GM12878 (cell line): ENCODE results near the gene PLD3. TPM values are rescaled to one million over a fixed set of nuclear protein-coding genes. Genes with fewer than 3 reads are reported as not detected.

Source experiments
- ATAC-seq: fragments of 200-7000 bp; cut with Tn5 transposase; 3 replicates; pipeline ENCODE4 v1.9.1; 2020; ENCODE audit warnings: mild to moderate bottlenecking, moderate library complexity
- BruUV-seq: library from RNA; stranded (reverse); fragments of 400-500 nt; replicated peaks from 2 replicates; lab custom pipeline; 2021; lab: Mats Ljungman, UMichigan
- CTCF ChIA-PET: fragments of 300-600 bp; sonication (Branson Sonifier 250); formaldehyde crosslinking; extraction: SDS; loops from one replicate; lab custom pipeline; 2021; ENCODE audit warnings: inconsistent platforms; lab: Yijun Ruan, JAX
- POLR2A ChIA-PET: fragments of 350-600 bp; formaldehyde crosslinking; extraction: SDS; loops from one replicate; lab custom pipeline; 2021; ENCODE audit warnings: inconsistent platforms; lab: Charles Lee
- RAD21 ChIA-PET: fragments of 300-600 bp; sonication (Branson Sonifier 250); formaldehyde crosslinking; loops from one replicate; lab custom pipeline; 2023; ENCODE audit warnings: antibody characterized with exemption; ENCODE audit not compliant: unreplicated experiment; lab: Charles Lee
- SMC1A ChIA-PET: fragments of 300-600 bp; sonication (Branson Sonifier 250); formaldehyde crosslinking; loops from one replicate; lab custom pipeline; 2023; ENCODE audit not compliant: unreplicated experiment, uncharacterized antibody; lab: Charles Lee
- DNase-seq: peaks from one replicate; pipeline ENCODE4 v3.0.0-alpha.2; 2011; ENCODE audit warnings: low read depth, low spot score
- FAIRE-seq: peaks from 3 replicates; lab custom pipeline; 2011; peaks lifted over from hg19 to GRCh38; lab: Jason Lieb, UNC
- H2AFZ ChIP-seq: 2 replicates; pipeline ENCODE4 v1.6.0; 2011; ENCODE audit warnings: low read depth, low read length, control low read depth; ENCODE audit not compliant: control insufficient read depth
- H3K27ac ChIP-seq: 2 replicates; pipeline ENCODE4 v1.5.1; 2011; ENCODE audit warnings: control low read depth; ENCODE audit not compliant: control insufficient read depth, insufficient read depth
- H3K27me3 ChIP-seq, 2 experiments: replicated peaks in 1 of 2; 2 replicates each; pipeline versions ENCODE4 v1.6.0 to v1.6.1; 2011; ENCODE audit warnings: low read length in 1 of 2; ENCODE audit not compliant: control insufficient read depth in 2 of 2, insufficient read depth in 2 of 2
- H3K36me3 ChIP-seq, 2 experiments: 2 replicates each; pipeline ENCODE4 v1.5.1; 2011; ENCODE audit warnings: low read length in 1 of 2; ENCODE audit not compliant: control insufficient read depth in 2 of 2, insufficient read depth in 2 of 2
- H3K4me1 ChIP-seq: 2 replicates; pipeline ENCODE4 v1.6.1; 2011; ENCODE audit warnings: mild to moderate bottlenecking, low read length, moderate library complexity, mixed read lengths; ENCODE audit not compliant: control insufficient read depth, insufficient read depth
- H3K4me2 ChIP-seq: 2 replicates; pipeline ENCODE4 v1.6.0; 2011; ENCODE audit warnings: control low read depth; ENCODE audit not compliant: control insufficient read depth, insufficient read depth
- H3K4me3 ChIP-seq: fragments of 200-600 bp; sonication (generic); 2 replicates; pipeline ENCODE4 v1.5.1; 2016
- H3K79me2 ChIP-seq: 2 replicates; pipeline ENCODE4 v1.6.0; 2011; ENCODE audit warnings: low read length; ENCODE audit not compliant: control insufficient read depth, insufficient read depth
- H3K9ac ChIP-seq: 2 replicates; pipeline ENCODE4 v1.8.0; 2011; ENCODE audit warnings: low read length, control low read depth, mixed read lengths; ENCODE audit not compliant: control insufficient read depth, insufficient read depth
- H3K9me3 ChIP-seq: replicated peaks from 3 replicates; pipeline ENCODE4 v1.5.1; 2011; ENCODE audit warnings: mild to moderate bottlenecking, low read length; ENCODE audit not compliant: control insufficient read depth, insufficient read depth
- H4K20me1 ChIP-seq: 2 replicates; pipeline ENCODE4 v1.6.0; 2011; ENCODE audit not compliant: control insufficient read depth, insufficient read depth
- BCL11A ChIP-seq: IDR thresholded peaks from 2 replicates; pipeline ENCODE4 v1.6.1; 2011; ENCODE audit warnings: low read depth, low read length
- BCLAF1 ChIP-seq: fragments of 450-650 bp; IDR thresholded peaks from 2 replicates; pipeline ENCODE4 v1.6.1; 2017; ENCODE audit warnings: antibody characterized with exemption, mild to moderate bottlenecking, moderate library complexity
- GABPA ChIP-seq: IDR thresholded peaks from 2 replicates; pipeline ENCODE4 v1.6.1; 2014; ENCODE audit warnings: antibody characterized with exemption, low read depth, mild to moderate bottlenecking, inconsistent platforms
- HDGF ChIP-seq: fragments of 450-650 bp; IDR thresholded peaks from 2 replicates; pipeline ENCODE4 v1.6.1; 2016; ENCODE audit warnings: antibody characterized with exemption
- IKZF1 ChIP-seq: fragments of 450-650 bp; conservative IDR thresholded peaks from 2 replicates; pipeline ENCODE4 v1.6.1; 2017; ENCODE audit warnings: antibody characterized with exemption, mild to moderate bottlenecking
- JUNB ChIP-seq: IDR thresholded peaks from 2 replicates; pipeline ENCODE4 v1.6.1; 2016; ENCODE audit warnings: antibody characterized with exemption, mild to moderate bottlenecking
- NR2F1 ChIP-seq: fragments of 450-650 bp; conservative IDR thresholded peaks from 2 replicates; pipeline ENCODE4 v1.6.1; 2017; ENCODE audit warnings: mild to moderate bottlenecking
- NRF1 ChIP-seq: conservative IDR thresholded peaks from 2 replicates; pipeline ENCODE4 v1.6.1; 2011; ENCODE audit warnings: mild to moderate bottlenecking, low read depth, low read length, improper control_type of control experiment
- PAX5 ChIP-seq: IDR thresholded peaks from 2 replicates; pipeline ENCODE4 v1.6.1; 2011; ENCODE audit warnings: low read depth, low read length, borderline replicate concordance
- SREBF1 ChIP-seq: IDR thresholded peaks from 2 replicates; pipeline ENCODE4 v1.6.1; 2012; ENCODE audit warnings: mild to moderate bottlenecking, low read length
- ZNF274 ChIP-seq: IDR thresholded peaks from one replicate; pipeline ENCODE4 v1.8.0; 2011; ENCODE audit not compliant: insufficient read length, insufficient read depth
- WGBS: methylation state at CpG from one replicate; pipeline ENCODE4 v1.1.6; 2016; ENCODE audit warnings: low lambda C conversion rate; ENCODE audit not compliant: insufficient replicate concordance, insufficient coverage; ENCODE audit errors: missing lambda C conversion rate; 5-methylcytosine and 5-hydroxymethylcytosine counted together
- in situ Hi-C: fragments of 300-500 bp; cut with MboI; formaldehyde crosslinking; loops from 9 replicates; pipeline ENCODE4 v1.14.3; 2018; ENCODE audit warnings: mixed read lengths
- intact Hi-C: fragments of 100-400 bp; cut with micrococcal nuclease; formaldehyde crosslinking; loops from one replicate; pipeline ENCODE4 v1.14.2; 2022; ENCODE audit not compliant: unreplicated experiment
- polyA plus RNA-seq, 11 experiments: library from polyadenylated mRNA; depleted of rRNA in 4 of 11; unstranded in 6 of 11; stranded (reverse) in 5 of 11; fragments of >200 nt; fragmentation: Nextera tagmentation in 4 of 11; fragmentation: Illumina TruSeq in 1 of 11; extraction: Ambion mirVana in 4 of 11; extraction: Trizol in 1 of 11; gene quantifications; 1 replicate in 1 of 11; 2 replicates in 10 of 11; pipeline versions ENCODE4 v1.2.1 to v1.2.3, GENCODE V29; 2011 to 2016; ENCODE audit warnings: inconsistent platforms in 2 of 11, missing spikeins in 2 of 11, low read depth in 1 of 11
- total RNA-seq, 4 experiments: library from RNA; depleted of rRNA in 3 of 4; stranded (reverse); fragments of >200 nt in 3 of 4; fragmentation: Illumina TruSeq in 1 of 4; extraction: Trizol in 1 of 4; gene quantifications; 2 replicates each; pipeline versions ENCODE4 v1.2.1 to v1.2.3, GENCODE V29; 2013 to 2021
- TF ChIP-seq, protein P1 (sequence below): fragments of 450-650 bp; IDR thresholded peaks from 2 replicates; pipeline ENCODE4 v1.6.1; 2018; ENCODE audit warnings: mild to moderate bottlenecking, low read depth, moderate library complexity; ENCODE audit not compliant: partially characterized antibody
- TF ChIP-seq, protein P2 (sequence below): fragments of 450-650 bp; IDR thresholded peaks from 2 replicates; pipeline ENCODE4 v1.6.1; 2017; ENCODE audit warnings: mild to moderate bottlenecking, low read depth, inconsistent platforms; ENCODE audit not compliant: poor library complexity, severe bottlenecking
- TF ChIP-seq, protein P3 (sequence below): fragments of 450-650 bp; conservative IDR thresholded peaks from 2 replicates; pipeline ENCODE4 v1.6.1; 2017; ENCODE audit warnings: mild to moderate bottlenecking, moderate library complexity

PLD3 gene
- total and polyA plus RNA-seq, 10 of the 15 experiments (the other 5 are each of a cell fraction or from before 2014, with no cell fraction given), result 1.3 to 134 (median 72.7) TPM

- CTCF ChIA-PET, result interaction anchor here (0.9 kb wide), 1 partner anchor 26 kb away, joined by 4 read pairs; no protein-coding TSS in a partner anchor
- no peaks in the 10 kb centered on the region for H3K36me3 ChIP-seq
- SMC1A ChIA-PET, result interaction anchor here (1.3 to 1.4 kb wide), 2 partner anchors 26 to 39 kb away, joined by 3 to 4 read pairs; no protein-coding TSS in a partner anchor
- H4K20me1 ChIP-seq, result no peaks in the 10 kb centered on the region
- no peaks in the 10 kb centered on the region for H3K79me2 ChIP-seq
- H2AFZ ChIP-seq, result no peak overlapping the region
- H3K27me3 ChIP-seq, result no peaks in the 10 kb centered on the region
- BruUV-seq, result no TSS peak
- RAD21 ChIA-PET, result no interaction called here
- H3K4me1 ChIP-seq, result peaks cover 5% of the 10 kb centered on the region
- TF ChIP-seq GABPA (no peak), PAX5 (no peak), JUNB (no peak), IKZF1 (no peak), BCL11A (no peak), NR2F1 (no peak), ZNF274 (no peak), NRF1 (no peak), BCLAF1 (no peak), SREBF1 (no peak), HDGF (no peak)
- TF ChIP-seq, protein P1, sequence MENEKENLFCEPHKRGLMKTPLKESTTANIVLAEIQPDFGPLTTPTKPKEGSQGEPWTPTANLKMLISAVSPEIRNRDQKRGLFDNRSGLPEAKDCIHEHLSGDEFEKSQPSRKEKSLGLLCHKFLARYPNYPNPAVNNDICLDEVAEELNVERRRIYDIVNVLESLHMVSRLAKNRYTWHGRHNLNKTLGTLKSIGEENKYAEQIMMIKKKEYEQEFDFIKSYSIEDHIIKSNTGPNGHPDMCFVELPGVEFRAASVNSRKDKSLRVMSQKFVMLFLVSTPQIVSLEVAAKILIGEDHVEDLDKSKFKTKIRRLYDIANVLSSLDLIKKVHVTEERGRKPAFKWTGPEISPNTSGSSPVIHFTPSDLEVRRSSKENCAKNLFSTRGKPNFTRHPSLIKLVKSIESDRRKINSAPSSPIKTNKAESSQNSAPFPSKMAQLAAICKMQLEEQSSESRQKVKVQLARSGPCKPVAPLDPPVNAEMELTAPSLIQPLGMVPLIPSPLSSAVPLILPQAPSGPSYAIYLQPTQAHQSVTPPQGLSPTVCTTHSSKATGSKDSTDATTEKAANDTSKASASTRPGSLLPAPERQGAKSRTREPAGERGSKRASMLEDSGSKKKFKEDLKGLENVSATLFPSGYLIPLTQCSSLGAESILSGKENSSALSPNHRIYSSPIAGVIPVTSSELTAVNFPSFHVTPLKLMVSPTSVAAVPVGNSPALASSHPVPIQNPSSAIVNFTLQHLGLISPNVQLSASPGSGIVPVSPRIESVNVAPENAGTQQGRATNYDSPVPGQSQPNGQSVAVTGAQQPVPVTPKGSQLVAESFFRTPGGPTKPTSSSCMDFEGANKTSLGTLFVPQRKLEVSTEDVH, result no peak
- TF ChIP-seq, protein P2, sequence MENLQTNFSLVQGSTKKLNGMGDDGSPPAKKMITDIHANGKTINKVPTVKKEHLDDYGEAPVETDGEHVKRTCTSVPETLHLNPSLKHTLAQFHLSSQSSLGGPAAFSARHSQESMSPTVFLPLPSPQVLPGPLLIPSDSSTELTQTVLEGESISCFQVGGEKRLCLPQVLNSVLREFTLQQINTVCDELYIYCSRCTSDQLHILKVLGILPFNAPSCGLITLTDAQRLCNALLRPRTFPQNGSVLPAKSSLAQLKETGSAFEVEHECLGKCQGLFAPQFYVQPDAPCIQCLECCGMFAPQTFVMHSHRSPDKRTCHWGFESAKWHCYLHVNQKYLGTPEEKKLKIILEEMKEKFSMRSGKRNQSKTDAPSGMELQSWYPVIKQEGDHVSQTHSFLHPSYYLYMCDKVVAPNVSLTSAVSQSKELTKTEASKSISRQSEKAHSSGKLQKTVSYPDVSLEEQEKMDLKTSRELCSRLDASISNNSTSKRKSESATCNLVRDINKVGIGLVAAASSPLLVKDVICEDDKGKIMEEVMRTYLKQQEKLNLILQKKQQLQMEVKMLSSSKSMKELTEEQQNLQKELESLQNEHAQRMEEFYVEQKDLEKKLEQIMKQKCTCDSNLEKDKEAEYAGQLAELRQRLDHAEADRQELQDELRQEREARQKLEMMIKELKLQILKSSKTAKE, result no peak
- TF ChIP-seq, protein P3, sequence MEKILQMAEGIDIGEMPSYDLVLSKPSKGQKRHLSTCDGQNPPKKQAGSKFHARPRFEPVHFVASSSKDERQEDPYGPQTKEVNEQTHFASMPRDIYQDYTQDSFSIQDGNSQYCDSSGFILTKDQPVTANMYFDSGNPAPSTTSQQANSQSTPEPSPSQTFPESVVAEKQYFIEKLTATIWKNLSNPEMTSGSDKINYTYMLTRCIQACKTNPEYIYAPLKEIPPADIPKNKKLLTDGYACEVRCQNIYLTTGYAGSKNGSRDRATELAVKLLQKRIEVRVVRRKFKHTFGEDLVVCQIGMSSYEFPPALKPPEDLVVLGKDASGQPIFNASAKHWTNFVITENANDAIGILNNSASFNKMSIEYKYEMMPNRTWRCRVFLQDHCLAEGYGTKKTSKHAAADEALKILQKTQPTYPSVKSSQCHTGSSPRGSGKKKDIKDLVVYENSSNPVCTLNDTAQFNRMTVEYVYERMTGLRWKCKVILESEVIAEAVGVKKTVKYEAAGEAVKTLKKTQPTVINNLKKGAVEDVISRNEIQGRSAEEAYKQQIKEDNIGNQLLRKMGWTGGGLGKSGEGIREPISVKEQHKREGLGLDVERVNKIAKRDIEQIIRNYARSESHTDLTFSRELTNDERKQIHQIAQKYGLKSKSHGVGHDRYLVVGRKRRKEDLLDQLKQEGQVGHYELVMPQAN, result no peak
- TF ChIP-seq, all 136 proteins: peak for 0
- no peak for DNase-seq
- no peak for FAIRE-seq
- ATAC-seq, result no peak
- 52% methylated on average over 11 of the region's 13 CpGs for WGBS
- H3K9me3 ChIP-seq, result no peaks in the 10 kb centered on the region
- H3K9ac ChIP-seq, result no peak overlapping the region
- H3K27ac ChIP-seq, result no peak overlapping the region
- POLR2A ChIA-PET, result no interaction called here
- no peak overlapping the region for H3K4me3 ChIP-seq
- intact Hi-C loops, result no loop called here
- H3K4me2 ChIP-seq, result no peak overlapping the region
- in situ Hi-C loops, result no loop called here
Observed at GRCh38 chr19:40394816-40395210, 46.3 kb downstream of the PLD3 start.
